G401.6 (cell line): ENCODE results near the gene ATG14.
"Not testable (repeated sequence)": the region's sequence is repeated elsewhere in the genome, so short reads cannot be mapped to it uniquely, and the experiment has no call there.

Experiments used
- FAIRE-seq: peaks from 2 replicates; lab custom pipeline; 2012; peaks lifted over from hg19 to GRCh38; lab: Jason Lieb, UNC

ATG14 gene, protein sequence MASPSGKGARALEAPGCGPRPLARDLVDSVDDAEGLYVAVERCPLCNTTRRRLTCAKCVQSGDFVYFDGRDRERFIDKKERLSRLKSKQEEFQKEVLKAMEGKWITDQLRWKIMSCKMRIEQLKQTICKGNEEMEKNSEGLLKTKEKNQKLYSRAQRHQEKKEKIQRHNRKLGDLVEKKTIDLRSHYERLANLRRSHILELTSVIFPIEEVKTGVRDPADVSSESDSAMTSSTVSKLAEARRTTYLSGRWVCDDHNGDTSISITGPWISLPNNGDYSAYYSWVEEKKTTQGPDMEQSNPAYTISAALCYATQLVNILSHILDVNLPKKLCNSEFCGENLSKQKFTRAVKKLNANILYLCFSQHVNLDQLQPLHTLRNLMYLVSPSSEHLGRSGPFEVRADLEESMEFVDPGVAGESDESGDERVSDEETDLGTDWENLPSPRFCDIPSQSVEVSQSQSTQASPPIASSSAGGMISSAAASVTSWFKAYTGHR

DNA sequence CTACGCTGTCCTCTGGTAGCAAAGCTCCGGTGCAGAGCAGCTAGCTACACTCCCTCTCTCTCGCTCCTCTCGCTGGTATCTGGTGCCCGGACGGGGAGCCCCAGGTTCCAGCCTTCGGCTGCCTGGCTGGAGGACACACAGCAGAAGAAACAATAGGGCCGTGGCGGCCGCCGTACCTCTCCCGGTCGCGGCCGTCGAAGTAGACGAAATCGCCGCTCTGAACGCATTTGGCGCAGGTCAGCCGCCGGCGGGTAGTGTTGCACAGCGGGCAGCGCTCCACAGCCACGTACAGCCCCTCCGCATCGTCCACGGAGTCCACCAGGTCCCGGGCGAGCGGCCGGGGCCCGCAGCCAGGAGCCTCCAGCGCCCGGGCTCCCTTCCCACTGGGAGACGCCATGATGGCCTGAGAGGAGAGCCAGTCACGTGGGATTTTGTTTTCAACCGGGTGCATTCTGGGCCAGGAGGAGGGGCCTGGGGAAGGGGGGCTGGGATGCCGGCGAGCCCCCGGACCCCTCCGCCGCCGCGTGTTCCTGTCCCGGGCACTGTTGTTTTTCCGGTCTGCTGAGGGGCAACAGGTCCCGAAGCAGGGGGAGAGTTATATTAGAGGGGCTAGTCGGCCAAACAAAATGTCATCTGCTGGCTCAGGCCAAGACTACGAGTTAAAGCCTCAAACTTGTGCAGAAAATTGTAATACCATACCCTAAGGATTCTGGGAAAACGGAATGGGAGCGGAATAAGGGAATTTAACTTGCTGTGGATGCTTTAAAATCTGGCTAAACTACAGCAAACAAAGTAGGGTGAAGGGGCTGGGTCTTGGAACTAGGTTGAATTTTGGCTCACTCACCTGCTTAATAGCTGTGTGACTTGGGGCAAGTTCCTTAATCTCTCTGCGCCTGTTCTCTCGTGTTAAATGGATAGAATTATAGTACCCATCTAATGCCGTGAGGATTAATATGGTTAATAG lies at the start of gene ATG14:
TSS of gene ATG14 (minus strand) at position 405 of the 964 bp plus-strand sequence. CDS start at position 397, 8 bp downstream.
- FAIRE-seq = no peak

DNA sequence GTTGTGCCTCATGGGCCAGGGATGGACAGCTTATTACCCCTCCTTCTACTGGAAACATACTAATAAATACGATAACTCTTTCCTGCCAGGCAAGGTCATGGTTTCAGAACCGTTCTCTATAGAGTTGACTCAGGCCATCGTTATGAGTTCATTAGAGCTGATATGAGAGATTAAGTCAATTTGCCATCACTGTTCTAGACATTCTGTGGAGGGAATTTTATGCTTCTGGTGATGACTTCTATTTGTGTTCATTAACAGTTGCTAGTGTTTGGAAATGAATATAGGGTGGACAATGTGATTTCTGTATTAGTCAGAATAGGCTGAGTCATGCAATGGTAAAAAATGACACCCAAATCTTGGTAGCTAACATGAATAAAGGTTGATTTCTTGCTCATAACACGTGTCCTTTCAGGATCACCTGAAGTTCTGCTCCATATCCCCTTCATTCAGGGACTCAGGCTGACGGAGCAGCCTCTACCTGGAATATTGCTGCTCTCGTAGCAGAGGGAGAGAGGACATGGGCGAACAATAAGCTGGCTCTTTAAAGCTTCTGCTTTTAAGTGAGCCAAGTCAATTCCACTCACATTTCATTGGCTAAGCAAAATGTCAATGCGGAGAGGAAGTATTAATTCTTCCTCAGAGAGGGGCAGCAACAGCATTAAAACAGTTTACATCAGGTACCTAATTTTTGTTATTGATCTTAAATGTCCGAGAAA lies 47.3 kb upstream of the ATG14 start:
- no peak for FAIRE-seq

DNA sequence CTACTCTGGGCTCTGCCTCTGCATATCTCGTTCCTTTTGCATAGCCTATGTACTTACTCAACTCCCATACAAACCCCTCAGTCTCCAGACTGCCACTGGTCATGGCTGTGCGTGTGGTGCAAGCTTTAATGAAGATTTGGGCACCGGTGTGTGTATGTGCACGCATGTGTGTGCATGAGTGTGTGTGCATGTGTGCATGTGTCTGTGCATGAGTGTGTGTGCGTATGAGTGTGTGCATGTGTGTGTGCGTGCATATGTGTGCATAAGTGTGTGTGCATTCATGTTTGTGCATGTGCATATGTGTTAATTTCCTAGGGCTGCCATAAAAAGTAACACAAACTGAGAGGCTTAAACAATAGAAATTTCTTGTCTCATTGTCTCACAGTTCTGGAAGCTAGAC lies 45.9 kb upstream of the ATG14 start:
- no peak for FAIRE-seq

DNA sequence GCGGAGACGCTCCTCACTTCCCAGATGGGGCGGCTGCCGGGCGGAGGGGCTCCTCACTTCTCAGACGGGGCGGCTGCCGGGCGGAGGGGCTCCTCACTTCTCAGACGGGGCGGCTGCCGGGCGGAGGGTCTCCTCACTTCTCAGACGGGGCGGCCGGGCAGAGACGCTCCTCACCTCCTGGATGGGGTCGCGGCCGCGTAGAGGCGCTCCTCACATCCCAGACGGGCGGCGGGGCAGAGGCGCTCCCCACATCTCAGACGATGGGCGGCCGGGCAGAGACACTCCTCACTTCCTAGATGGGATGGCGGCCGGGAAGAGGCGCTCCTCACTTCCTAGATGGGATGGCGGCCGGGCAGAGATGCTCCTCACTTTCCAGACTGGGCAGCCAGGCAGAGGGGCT lies 44.8 kb upstream of the ATG14 start:
- not testable (repeated sequence) for FAIRE-seq

DNA sequence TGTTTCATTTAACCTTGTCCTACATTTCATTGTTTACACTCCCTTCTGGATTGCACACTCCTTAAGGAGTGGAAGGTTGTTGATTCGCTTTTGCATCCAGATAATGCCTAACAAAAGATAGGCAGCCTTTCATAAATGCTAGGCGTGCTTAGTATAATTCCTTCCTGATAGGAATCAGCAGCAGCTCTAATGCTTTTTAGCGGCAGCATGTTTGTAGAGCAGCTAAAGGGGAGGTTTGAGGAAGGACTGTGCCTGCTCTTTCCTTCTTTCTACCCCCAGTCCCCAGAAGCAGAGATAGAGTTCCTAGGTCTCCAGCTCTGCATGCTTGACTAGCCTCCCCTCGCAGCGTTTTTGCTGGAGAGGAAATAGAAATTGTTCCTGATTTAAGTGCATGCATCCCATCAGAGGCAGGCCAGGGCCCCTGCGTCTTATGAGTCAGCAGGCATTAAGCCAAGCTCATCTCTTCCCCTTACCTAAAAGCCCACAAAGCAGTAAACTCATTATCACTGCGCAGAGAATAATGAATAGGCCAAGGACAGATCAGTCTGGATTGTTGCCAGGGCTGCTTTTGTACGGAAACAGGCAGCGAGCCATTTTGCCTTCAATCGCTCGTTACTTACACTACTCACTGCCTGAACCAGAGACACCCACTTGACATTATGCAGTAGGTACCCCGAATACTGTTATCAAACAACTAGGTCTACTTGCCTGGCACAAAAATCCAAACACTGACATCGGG lies 42.8 kb upstream of the ATG14 start:
- FAIRE-seq = no peak

DNA sequence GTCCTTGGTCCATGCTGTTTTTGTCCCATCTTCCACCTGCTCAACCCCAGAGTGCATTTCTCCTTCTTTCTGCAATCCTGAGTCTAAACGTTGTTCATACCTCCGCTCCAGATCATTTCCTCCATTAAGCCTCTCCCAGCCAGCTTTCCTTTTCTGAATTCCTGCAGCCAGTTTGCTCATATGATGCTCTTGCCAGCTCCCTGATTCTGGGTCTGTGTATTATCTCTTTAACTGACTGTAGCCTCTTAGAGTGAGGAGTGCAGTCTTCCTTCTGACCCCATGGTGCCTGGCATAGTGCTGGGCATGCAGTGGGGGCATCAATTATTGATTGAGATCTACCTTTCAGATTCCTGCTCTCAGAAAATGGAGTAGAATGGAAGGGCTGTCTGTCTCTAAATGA lies 40.3 kb upstream of the ATG14 start:
- no peak for FAIRE-seq

DNA sequence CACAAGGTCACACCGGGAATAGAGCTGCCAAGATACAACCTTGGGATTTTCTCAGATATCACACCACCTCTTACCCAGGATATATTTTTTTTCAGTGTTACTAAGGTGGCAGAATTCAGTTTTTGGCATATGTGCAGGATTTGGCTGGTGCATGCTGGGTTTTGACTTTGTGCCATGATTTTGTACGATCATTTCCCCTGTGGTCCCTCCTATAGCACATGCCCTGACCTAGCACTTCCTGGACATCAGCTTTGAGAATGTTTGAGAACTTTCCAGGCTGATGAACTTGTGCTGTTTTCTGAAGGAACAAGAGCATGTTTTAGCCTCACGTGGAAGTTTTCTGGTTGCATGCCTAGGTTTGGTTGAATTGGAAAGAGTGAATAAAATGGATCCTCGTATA lies 39.8 kb upstream of the ATG14 start:
- FAIRE-seq = no peak

DNA sequence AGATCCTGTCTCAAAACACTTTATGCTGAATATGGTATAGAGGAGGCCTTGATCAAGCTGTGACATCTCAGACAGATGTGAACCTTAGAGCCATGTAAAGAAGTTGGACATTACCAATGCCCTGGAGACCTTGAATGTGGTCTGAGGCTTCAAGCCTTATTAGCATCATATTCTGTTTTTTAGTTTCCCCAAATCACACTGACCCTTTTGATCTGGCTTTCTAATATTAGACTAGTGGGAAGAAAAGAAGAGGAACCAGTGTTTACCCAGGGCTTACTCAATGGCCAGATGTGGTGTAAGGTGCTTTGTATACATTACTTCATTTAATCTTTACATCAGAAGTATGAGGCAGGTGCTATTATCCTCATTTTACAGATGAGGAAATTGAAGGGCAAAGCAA lies 39.4 kb upstream of the ATG14 start:
- FAIRE-seq = no peak

DNA sequence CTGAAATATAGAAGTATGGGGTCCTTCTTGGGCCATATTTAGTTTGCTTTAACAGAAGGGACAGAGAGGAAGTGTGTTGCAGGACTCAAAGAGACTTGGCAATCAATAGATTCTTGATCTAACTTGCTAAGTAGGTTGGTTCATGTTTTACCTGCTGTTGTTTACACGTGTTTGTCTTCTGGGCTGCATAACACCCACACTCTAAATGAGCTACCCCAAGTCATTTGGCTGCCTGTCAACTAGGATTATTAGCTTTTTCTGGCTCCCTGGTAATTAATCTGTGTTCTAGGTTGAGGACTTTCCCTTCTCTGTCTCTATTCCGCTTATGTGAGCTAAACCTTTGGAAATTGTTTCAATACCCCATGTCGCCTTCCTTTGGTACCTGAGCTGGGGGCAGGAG lies 38.9 kb upstream of the ATG14 start:
- FAIRE-seq = no peak

DNA sequence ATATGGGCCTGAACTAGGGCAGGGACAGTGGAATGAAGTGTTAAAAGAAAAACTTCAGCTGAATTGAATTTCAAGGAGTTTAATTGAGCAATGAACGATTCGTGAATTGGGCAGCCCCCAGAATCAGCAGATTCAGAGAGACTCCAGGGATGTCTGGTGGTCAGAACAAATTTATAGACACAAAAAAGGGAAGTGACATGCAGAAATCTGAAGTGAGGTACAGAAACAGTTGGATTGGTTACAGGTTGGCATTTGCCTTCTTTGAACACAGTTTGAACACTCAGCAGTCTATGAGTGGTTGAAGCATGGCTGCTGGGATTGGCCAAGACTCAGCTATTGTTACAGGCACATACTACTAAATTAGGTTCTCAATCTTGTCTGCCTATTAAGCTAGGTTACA lies 38.5 kb upstream of the ATG14 start:
- FAIRE-seq = no peak

DNA sequence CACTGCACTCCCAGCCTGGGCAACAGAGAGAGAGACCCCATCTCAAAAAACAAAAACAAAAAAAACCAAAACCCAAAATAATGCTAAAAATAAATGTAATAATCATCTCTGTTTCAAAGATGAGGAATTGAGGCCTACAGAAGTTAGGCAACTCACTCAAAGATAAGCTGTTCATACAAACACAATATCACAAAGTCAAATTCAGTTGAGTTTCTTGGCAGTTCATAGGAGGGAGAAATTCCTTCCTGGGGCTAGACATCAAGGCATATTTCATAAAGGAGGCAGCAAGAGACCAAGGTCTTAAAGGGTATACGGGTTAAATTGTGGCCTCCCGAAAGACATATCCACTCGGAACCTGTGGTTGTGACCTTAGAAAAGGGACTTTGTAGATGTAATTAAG lies 37.5 kb upstream of the ATG14 start:
- no peak for FAIRE-seq

DNA sequence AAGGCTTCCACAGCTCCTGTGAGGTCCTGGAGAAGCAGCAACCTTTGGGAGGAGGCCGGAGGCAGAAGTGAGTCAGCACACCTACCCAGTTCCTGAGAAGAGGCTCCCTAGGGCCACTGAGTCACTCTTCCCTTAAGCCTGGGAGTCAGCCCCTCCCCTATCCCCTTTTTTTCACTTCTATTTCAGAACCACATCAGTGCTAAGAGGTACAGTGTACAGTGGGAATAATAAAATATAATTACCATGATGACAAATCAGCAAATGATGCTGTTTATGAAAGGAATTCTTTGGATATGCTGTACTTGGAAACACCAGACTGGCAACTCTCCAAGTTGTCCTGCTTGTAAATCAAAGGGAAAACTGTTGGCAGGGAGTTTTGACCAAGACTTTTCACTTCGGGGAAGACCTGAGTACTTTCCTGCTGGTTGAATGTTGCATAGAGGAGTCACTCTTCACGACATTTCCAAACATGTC lies 36.5 kb upstream of the ATG14 start:
- no peak for FAIRE-seq

DNA sequence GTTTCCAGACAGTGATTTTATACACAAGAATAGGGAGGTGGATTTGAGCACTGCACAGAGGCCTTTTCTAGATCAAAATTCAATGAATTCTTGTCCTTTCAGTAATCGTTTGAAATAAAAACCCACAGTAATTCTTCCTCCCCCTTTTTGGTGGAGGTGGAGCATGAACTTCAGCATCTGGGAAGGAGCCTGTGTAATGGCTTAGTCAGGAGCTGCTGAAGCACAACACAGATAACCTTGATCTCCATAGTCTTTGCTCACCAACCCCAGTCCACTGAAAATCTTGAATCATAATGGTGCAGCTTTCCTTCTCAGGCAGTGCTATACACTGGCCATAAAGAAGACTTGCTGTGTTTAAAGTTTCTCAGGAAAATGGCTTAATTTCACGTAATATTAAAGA lies 35.2 kb upstream of the ATG14 start:
- FAIRE-seq = no peak

DNA sequence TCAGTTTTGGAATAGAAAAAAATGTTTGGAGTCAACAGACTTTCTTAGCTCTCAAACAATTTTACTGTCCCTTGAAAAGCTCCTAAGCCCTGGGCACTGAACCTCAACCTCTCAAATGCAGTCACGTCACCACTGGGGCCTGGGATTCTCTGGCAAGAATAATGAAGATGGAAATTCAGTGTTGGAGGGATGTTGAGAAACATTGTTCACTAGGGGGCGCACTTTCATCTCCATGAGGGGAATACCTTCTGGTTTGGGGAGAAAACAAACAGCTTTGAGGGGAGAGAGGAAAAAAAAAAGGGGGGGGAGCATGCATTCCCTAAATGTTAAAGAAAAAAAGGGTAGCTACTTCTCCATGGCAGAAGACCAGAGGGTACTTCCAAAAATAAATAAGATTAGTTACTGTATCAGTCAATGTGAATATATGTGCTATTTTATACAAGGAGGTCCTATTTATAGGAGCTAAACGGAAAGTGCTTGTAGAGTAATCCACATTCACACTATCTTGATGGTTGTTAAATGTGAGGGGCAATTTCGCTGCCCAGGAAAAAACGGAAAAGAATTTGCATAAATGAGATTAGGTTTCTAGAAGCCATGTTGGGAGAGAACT lies 34.6 kb upstream of the ATG14 start:
- FAIRE-seq = peak; percentile 27

DNA sequence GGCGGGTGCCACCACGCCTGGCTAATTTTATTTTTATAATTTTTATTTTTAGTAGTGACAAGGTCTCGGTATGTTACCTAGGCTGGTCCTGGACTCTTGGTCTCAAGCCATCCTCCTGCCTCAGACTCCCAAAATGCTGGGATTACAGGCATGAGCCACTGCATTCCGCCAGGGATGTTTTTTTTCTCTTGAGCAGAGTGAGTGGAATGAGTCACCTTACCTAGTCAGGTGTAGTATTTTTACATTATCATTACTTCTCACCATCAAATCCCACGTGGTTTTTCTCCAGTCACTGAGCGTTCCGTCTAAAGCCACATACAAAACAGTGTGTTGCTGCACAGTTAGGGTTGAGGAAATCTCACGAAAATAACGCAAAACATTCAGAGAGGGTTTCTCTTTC lies 29.7 kb upstream of the ATG14 start:
- no peak for FAIRE-seq

DNA sequence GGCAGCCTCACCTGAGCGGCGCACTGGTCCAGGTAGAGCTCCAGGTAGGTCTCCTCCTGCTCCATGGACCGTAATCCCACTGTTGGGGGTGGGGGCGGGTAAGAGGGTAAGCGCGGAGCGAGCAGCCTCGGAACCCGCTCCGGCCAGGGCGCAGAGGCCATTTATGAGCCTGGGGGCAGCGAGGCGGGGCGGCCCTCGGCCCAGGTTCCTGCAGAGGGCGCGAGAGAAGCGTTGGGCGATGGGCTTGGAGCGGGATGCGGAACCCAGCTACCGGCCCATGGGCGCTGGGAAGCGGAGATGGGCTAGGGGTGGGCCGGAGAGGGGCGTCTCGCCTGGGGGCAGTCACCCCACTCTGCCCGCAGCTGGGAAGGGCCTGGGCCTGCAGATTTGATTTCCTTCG lies 28.8 kb upstream of the ATG14 start, which contains the start of gene TBPL2:
TSS of gene TBPL2 (minus strand) at position 232 of the 400 bp plus-strand sequence. CDS start at position 65, 167 bp downstream.
- no peak for FAIRE-seq

DNA sequence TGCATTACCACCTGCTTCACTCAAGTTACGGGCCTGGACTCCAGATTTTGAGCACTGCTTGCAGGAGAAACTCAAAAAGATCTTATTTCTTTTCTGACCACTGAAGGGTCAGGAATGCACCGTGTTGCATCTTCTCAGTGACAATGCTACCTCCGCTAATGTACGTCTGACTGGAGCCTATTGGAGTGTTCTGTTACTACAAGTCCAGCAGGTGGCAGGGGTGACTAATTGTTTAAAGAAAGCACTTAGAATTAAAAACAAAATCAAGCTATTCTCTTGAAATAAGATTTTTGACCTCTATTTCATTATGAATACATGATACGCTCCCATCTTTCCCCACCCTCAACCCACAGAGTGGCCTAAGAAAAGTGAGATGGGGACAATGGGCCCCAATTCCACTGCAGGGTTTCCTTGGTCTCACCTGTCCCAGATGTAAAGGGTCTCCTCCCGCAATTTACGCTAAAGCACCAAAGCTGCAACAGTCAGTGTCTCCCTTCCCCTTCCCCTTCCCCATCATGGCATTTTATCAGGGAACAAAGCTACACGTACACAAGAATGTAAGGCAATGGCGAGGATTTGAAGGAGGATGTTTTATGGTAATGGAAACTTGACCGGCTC lies 26.5 kb upstream of the ATG14 start:
- peak; percentile 67 for FAIRE-seq

DNA sequence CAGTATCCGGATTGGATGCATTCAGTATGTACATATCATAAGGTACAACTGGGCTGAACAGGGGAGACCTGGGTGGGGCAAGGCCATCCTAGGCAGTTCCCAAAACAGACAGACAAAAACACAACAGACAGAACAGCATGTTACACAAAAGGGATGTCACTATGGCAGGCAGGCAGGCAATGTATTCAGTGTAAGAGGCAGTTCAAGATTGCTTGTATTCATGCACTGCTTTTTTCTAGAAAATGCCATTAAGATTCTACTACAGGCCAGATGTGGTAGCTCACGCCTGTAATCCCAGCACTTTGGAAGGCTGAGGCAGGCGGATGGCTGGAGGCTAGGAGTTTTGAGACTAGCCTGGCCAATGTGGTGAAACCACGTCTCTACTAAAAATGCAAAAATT lies 25.3 kb upstream of the ATG14 start:
- no peak for FAIRE-seq

DNA sequence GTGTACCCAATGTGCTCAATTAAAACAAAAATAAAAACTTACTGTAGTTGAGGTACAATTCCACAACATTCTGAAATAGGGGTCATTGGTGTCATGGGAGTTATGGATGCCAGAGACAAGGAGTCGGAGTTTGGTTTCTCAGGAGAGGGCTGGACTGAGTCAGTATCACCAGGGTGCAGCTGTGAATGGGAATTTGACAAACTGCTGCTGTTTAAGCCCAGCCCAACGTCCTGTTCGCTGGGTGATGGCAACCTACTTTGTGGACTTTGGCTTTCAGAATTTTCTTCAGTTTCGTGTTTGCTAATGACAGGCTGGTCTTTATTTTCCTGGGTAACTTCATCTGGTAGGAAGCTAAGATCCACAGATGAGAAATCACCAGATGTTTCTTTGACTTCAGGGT lies 24.9 kb upstream of the ATG14 start:
- FAIRE-seq = no peak

DNA sequence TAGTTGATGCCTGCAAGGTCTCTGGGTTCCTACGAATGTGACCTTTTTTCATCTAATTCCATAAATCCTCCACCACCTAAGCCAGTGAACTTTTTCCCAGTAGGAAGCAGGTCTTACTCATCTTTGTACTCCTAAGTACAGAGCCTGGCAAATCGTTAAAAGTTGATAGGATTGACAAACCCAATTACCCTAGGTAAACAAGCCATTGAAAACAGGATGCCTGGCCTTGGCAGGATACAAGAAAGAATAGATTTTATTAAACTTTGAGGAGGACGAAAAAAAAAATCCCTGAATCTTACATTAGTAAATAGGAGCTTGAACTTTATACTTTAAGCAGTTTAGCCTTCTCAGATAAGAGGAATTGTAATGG lies 23.2 kb upstream of the ATG14 start:
- no peak for FAIRE-seq
